GM21576 (cell line): ENCODE measurements around the gene FOXL3.
"Not testable (repeated sequence)": the region's sequence is repeated elsewhere in the genome, so short reads cannot be mapped to it uniquely, and the experiment has no call there.

Experiments used
- ATAC-seq: cut with Tn5 transposase; IDR thresholded peaks from one replicate; pipeline ENCODE4 v1.9.1; 2021; ENCODE audit warnings: mild to moderate bottlenecking, moderate library complexity; ENCODE audit not compliant: unreplicated experiment

FOXL3 gene

GRCh38 chr7:286266-286665, 3.7 kb upstream of the FOXL3 start:
- ATAC-seq: no peak

GRCh38 chr7:288671-289101, 1.3 kb upstream of the FOXL3 start:
- no peak for ATAC-seq

- no peak for ATAC-seq
These were observed 688 bp upstream of the FOXL3 start for GRCh38 chr7:289209-289755.

GRCh38 chr7:290554-291372, 793 bp downstream of the FOXL3 start:
- no peak for ATAC-seq

GRCh38 chr7:291373-292092, 1.6 kb downstream of the FOXL3 start:
- ATAC-seq: no peak

GRCh38 chr7:292226-292625, 2.3 kb downstream of the FOXL3 start:
- no peak for ATAC-seq

- ATAC-seq: no peak
These were observed 2.9 kb downstream of the FOXL3 start for GRCh38 chr7:292826-293225.

- no peak for ATAC-seq
These were observed 3.9 kb downstream of the FOXL3 start for GRCh38 chr7:293681-294439.

- no peak for ATAC-seq
These were observed 4.6 kb downstream of the FOXL3 start for GRCh38 chr7:294440-295154.

- ATAC-seq: no peak
These were observed 5.5 kb downstream of the FOXL3 start for GRCh38 chr7:295155-296154.

GRCh38 chr7:296373-296945, 6.5 kb downstream of the FOXL3 start:
- ATAC-seq: no peak

GRCh38 chr7:297141-297540, 7.2 kb downstream of the FOXL3 start:
- ATAC-seq: not testable (repeated sequence)

GRCh38 chr7:297611-298374, 7.8 kb downstream of the FOXL3 start:
- no peak for ATAC-seq

GRCh38 chr7:298375-298702, 8.4 kb downstream of the FOXL3 start:
- no peak for ATAC-seq

- ATAC-seq: no peak
These were observed 8.8 kb downstream of the FOXL3 start for GRCh38 chr7:298743-299142.

GRCh38 chr7:299169-299568, 9.2 kb downstream of the FOXL3 start:
- no peak for ATAC-seq

GRCh38 chr7:299628-300027, 9.7 kb downstream of the FOXL3 start:
- no peak for ATAC-seq

- no peak for ATAC-seq
These were observed 10.1 kb downstream of the FOXL3 start for GRCh38 chr7:300048-300447.
